ENCODE data around the gene SMYD5. TPM values are rescaled to one million over a fixed set of nuclear protein-coding genes. Genes with fewer than 3 reads are reported as not detected.
A peak's percentile ranks its signal among the peaks of the same experiment; 100 is the strongest.
"Not testable (repeated sequence)": the region's sequence is repeated elsewhere in the genome, so short reads cannot be mapped to it uniquely, and the experiment has no call there.

The SMYD5 gene
- 35.7 and 37.8 TPM in 2 replicates for total RNA-seq

GRCh38 chr2:73214120-73215035, at the start of gene SMYD5:
Gene SMYD5 (plus strand): TSS chr2:73214245. CDS start chr2:73214267, 22 bp downstream.
- H3K36me3 Mint-ChIP-seq (ENCODE audit: low read depth), result peaks cover 6% of the 10 kb centered on the region
- peak; percentile 90 for DNase-seq
- H3K9me3 Mint-ChIP-seq, result no peaks in the 10 kb centered on the region
- ChIA-PET POLR2A (interaction anchor here (0.6 to 2.6 kb wide), 6 partner anchors 19 to 143 kb away, joined by 4 to 28 read pairs (median 5); partner anchors contain the start of genes CCT7, PRADC1 and SFXN5), CTCF (interaction anchor here (2.1 to 2.9 kb wide), 2 partner anchors 37 to 129 kb away, joined by 22 to 32 read pairs; no protein-coding TSS in a partner anchor)
- H3K4me3 Mint-ChIP-seq, result peak within 1 kb of the TSS; percentile 87
- peaks cover 3% of the 10 kb centered on the region for H3K27me3 Mint-ChIP-seq
- H3K27ac Mint-ChIP-seq, result peak within 1 kb of the TSS; percentile 89
- intact Hi-C loops (cut with micrococcal nuclease), result loop anchor here (1.0 kb wide), 6 partner anchors 19 to 171 kb away; partner anchors contain the start of genes ALMS1, FBXO41, PRADC1 and SFXN5
- H3K4me1 Mint-ChIP-seq, result peaks cover 32% of the 10 kb centered on the region
- TF ChIP-seq CTCF (IDR thresholded peaks at IDR 0.05), result no peak
- ATAC-seq (ENCODE audit: low read depth), result peak; percentile 94

- POLR2A ChIA-PET; ATAC-seq (ENCODE audit: low read depth); DNase-seq; H3K9me3 Mint-ChIP-seq; intact Hi-C loops (cut with micrococcal nuclease); H3K4me3 Mint-ChIP-seq; H3K4me1 Mint-ChIP-seq; H3K36me3 Mint-ChIP-seq (ENCODE audit: low read depth); CTCF ChIA-PET; H3K27ac Mint-ChIP-seq; H3K27me3 Mint-ChIP-seq: not testable (repeated sequence)
Measured at GRCh38 chr2:73165978-73166377, 48.1 kb upstream of the SMYD5 start.

GRCh38 chr2:73166813-73167212, 47.2 kb upstream of the SMYD5 start:
- CTCF ChIA-PET; H3K4me1 Mint-ChIP-seq; intact Hi-C loops (cut with micrococcal nuclease); DNase-seq; H3K27ac Mint-ChIP-seq; H3K4me3 Mint-ChIP-seq; H3K36me3 Mint-ChIP-seq (ENCODE audit: low read depth); H3K9me3 Mint-ChIP-seq; H3K27me3 Mint-ChIP-seq; POLR2A ChIA-PET; ATAC-seq (ENCODE audit: low read depth): not testable (repeated sequence)

- DNase-seq; POLR2A ChIA-PET; H3K27ac Mint-ChIP-seq; CTCF ChIA-PET; ATAC-seq (ENCODE audit: low read depth); intact Hi-C loops (cut with micrococcal nuclease); H3K9me3 Mint-ChIP-seq; H3K36me3 Mint-ChIP-seq (ENCODE audit: low read depth); H3K4me1 Mint-ChIP-seq; H3K4me3 Mint-ChIP-seq: not testable (repeated sequence)
- peaks cover 14% of the 10 kb centered on the region for H3K27me3 Mint-ChIP-seq
Measured at GRCh38 chr2:73168348-73168747, 45.7 kb upstream of the SMYD5 start.

- POLR2A ChIA-PET; H3K9me3 Mint-ChIP-seq; DNase-seq; H3K4me1 Mint-ChIP-seq; intact Hi-C loops (cut with micrococcal nuclease); H3K36me3 Mint-ChIP-seq (ENCODE audit: low read depth); H3K4me3 Mint-ChIP-seq; CTCF ChIA-PET; ATAC-seq (ENCODE audit: low read depth); H3K27ac Mint-ChIP-seq: not testable (repeated sequence)
- H3K27me3 Mint-ChIP-seq, result peaks cover 17% of the 10 kb centered on the region
Measured at GRCh38 chr2:73170341-73170740, 43.7 kb upstream of the SMYD5 start.

GRCh38 chr2:73172963-73173362, 41.1 kb upstream of the SMYD5 start:
- H3K4me3 Mint-ChIP-seq, result no peak overlapping the region
- peaks cover 2% of the 10 kb centered on the region for H3K36me3 Mint-ChIP-seq (ENCODE audit: low read depth)
- no peak for TF ChIP-seq CTCF (IDR thresholded peaks at IDR 0.05)
- peaks cover 15% of the 10 kb centered on the region for H3K4me1 Mint-ChIP-seq
- POLR2A ChIA-PET, result no interaction called here
- H3K9me3 Mint-ChIP-seq, result no peaks in the 10 kb centered on the region
- CTCF ChIA-PET, result no interaction called here
- H3K27ac Mint-ChIP-seq, result no peak overlapping the region
- intact Hi-C loops (cut with micrococcal nuclease), result no loop called here
- ATAC-seq (ENCODE audit: low read depth), result no peak
- DNase-seq, result no peak
- peaks cover 27% of the 10 kb centered on the region for H3K27me3 Mint-ChIP-seq

GRCh38 chr2:73173781-73174180, 40.3 kb upstream of the SMYD5 start:
- Mint-ChIP-seq H3K4me3 (no peak overlapping the region), H3K9me3 (no peaks in the 10 kb centered on the region), H3K27me3 (peaks cover 32% of the 10 kb centered on the region), H3K4me1 (peaks cover 15% of the 10 kb centered on the region), H3K36me3 (ENCODE audit: low read depth) (peaks cover 2% of the 10 kb centered on the region), H3K27ac (no peak overlapping the region)
- DNase-seq (no peak), ATAC-seq (ENCODE audit: low read depth) (no peak)
- ChIA-PET CTCF (no interaction called here), POLR2A (no interaction called here)
- intact Hi-C loops (cut with micrococcal nuclease), result no loop called here
- no peak for TF ChIP-seq CTCF (IDR thresholded peaks at IDR 0.05)

All from activated B cell treated with CpG ODN at 0.5 μM for 24 hours (primary cell).